IPS DF 6.9 (cell line): ENCODE results near the gene FGF10.
A peak's percentile ranks its signal among the peaks of the same experiment; 100 is the strongest.

Experiments used
- DNase-seq: peaks from one replicate; pipeline ENCODE4 v3.0.0-alpha.2; 2013; ENCODE audit warnings: low read depth, low spot score
- H3K27ac ChIP-seq: one replicate; pipeline ENCODE4 v1.5.1; 2013; ENCODE audit warnings: low read length, control low read depth
- H3K27me3 ChIP-seq: 2 replicates; pipeline ENCODE4 v1.6.1; 2013; ENCODE audit warnings: mild to moderate bottlenecking, low read length; ENCODE audit not compliant: control insufficient read depth, insufficient read depth
- H3K36me3 ChIP-seq: 2 replicates; pipeline ENCODE4 v1.6.1; 2013; ENCODE audit warnings: low read length; ENCODE audit not compliant: control insufficient read depth, insufficient read depth
- H3K4me1 ChIP-seq: 2 replicates; pipeline ENCODE4 v1.6.1; 2013; ENCODE audit warnings: low read length; ENCODE audit not compliant: control insufficient read depth, insufficient read depth
- H3K4me3 ChIP-seq: 2 replicates; pipeline ENCODE4 v1.5.1; 2013; ENCODE audit warnings: mild to moderate bottlenecking, low read length
- H3K9me3 ChIP-seq: 2 replicates; pipeline ENCODE4 v1.6.1; 2013; ENCODE audit warnings: low read length, inconsistent platforms; ENCODE audit not compliant: control insufficient read depth, insufficient read depth
- WGBS: extraction: QIAGEN DNeasy Blood & Tissue Kit; methylation state at CpG from one replicate; pipeline ENCODE4 v1.1.7; 2013; ENCODE audit warnings: mixed read lengths, missing lambda C conversion rate; ENCODE audit not compliant: insufficient read length, insufficient coverage; 5-methylcytosine and 5-hydroxymethylcytosine counted together

Gene FGF10

GRCh38 chr5:44387921-44388320 lies 1.3 kb downstream of the FGF10 start:
- Histone ChIP-seq H3K4me3 (peak overlapping the region; percentile 52; the same call in 1 of the 2 replicates), H3K9me3 (no peaks in the 10 kb centered on the region), H3K27ac (no peak overlapping the region), H3K4me1 (no peaks in the 10 kb centered on the region; the same call in 1 of the 2 replicates), H3K27me3 (peaks cover 12% of the 10 kb centered on the region; the same call in 1 of the 2 replicates), H3K36me3 (no peaks in the 10 kb centered on the region)
- no CpG with 5 or more reads among the region's 11 CpGs for WGBS
- no peak for DNase-seq

GRCh38 chr5:44387406-44387805 lies 1.8 kb downstream of the FGF10 start:
- H3K9me3 ChIP-seq = no peaks in the 10 kb centered on the region
- no peak overlapping the region for H3K4me3 ChIP-seq
- peaks cover 12% of the 10 kb centered on the region; the same call in 1 of the 2 replicates for H3K27me3 ChIP-seq
- H3K4me1 ChIP-seq = no peaks in the 10 kb centered on the region; the same call in 1 of the 2 replicates
- no peaks in the 10 kb centered on the region for H3K36me3 ChIP-seq
- DNase-seq = no peak
- no CpG with 5 or more reads among the region's 3 CpGs for WGBS
- H3K27ac ChIP-seq = no peak overlapping the region

GRCh38 chr5:44385291-44385900 lies 3.8 kb downstream of the FGF10 start:
- peaks cover 12% of the 10 kb centered on the region; the same call in 1 of the 2 replicates for H3K27me3 ChIP-seq
- no peaks in the 10 kb centered on the region; the same call in 1 of the 2 replicates for H3K4me1 ChIP-seq
- no CpG with 5 or more reads among the region's 4 CpGs for WGBS
- H3K4me3 ChIP-seq = no peak overlapping the region
- no peak overlapping the region for H3K27ac ChIP-seq
- H3K36me3 ChIP-seq = no peaks in the 10 kb centered on the region
- H3K9me3 ChIP-seq = no peaks in the 10 kb centered on the region
- DNase-seq = no peak

GRCh38 chr5:44384816-44385215 lies 4.4 kb downstream of the FGF10 start:
- WGBS = no CpG with 5 or more reads among the region's 1 CpG
- Histone ChIP-seq H3K27me3 (peaks cover 12% of the 10 kb centered on the region; the same call in 1 of the 2 replicates), H3K4me3 (no peak overlapping the region), H3K27ac (no peak overlapping the region), H3K9me3 (no peaks in the 10 kb centered on the region), H3K36me3 (no peaks in the 10 kb centered on the region), H3K4me1 (no peaks in the 10 kb centered on the region; the same call in 1 of the 2 replicates)
- DNase-seq = no peak

GRCh38 chr5:44382894-44383293 lies 6.3 kb downstream of the FGF10 start:
- Histone ChIP-seq H3K27ac (no peak overlapping the region), H3K27me3 (peaks cover 2% of the 10 kb centered on the region; the same call in 1 of the 2 replicates), H3K9me3 (no peaks in the 10 kb centered on the region), H3K4me3 (no peak overlapping the region), H3K36me3 (no peaks in the 10 kb centered on the region), H3K4me1 (no peaks in the 10 kb centered on the region; the same call in 1 of the 2 replicates)
- no peak for DNase-seq

GRCh38 chr5:44377057-44377456 lies 12.2 kb downstream of the FGF10 start:
- no peak overlapping the region for H3K27ac ChIP-seq
- H3K27me3 ChIP-seq = no peaks in the 10 kb centered on the region
- no CpG with 5 or more reads among the region's 2 CpGs for WGBS
- no peak for DNase-seq
- no peak overlapping the region for H3K4me3 ChIP-seq
- no peaks in the 10 kb centered on the region for H3K36me3 ChIP-seq
- no peaks in the 10 kb centered on the region for H3K4me1 ChIP-seq
- no peaks in the 10 kb centered on the region for H3K9me3 ChIP-seq

GRCh38 chr5:44372028-44372427 lies 17.2 kb downstream of the FGF10 start:
- no CpG with 5 or more reads among the region's 4 CpGs for WGBS
- H3K36me3 ChIP-seq = no peaks in the 10 kb centered on the region
- no peaks in the 10 kb centered on the region for H3K27me3 ChIP-seq
- H3K4me1 ChIP-seq = no peaks in the 10 kb centered on the region
- DNase-seq = no peak
- H3K9me3 ChIP-seq = no peaks in the 10 kb centered on the region
- H3K27ac ChIP-seq = no peak overlapping the region
- H3K4me3 ChIP-seq = no peak overlapping the region

- Histone ChIP-seq H3K27me3 (no peaks in the 10 kb centered on the region), H3K4me3 (no peak overlapping the region), H3K9me3 (no peaks in the 10 kb centered on the region), H3K4me1 (no peaks in the 10 kb centered on the region), H3K27ac (no peak overlapping the region), H3K36me3 (no peaks in the 10 kb centered on the region)
- WGBS = no CpG with 5 or more reads among the region's 1 CpG
- DNase-seq = no peak
Observed at GRCh38 chr5:44367203-44367602, 22.0 kb downstream of the FGF10 start.

GRCh38 chr5:44365345-44365744 lies 23.9 kb downstream of the FGF10 start:
- H3K36me3 ChIP-seq = no peaks in the 10 kb centered on the region
- no peak for DNase-seq
- no peaks in the 10 kb centered on the region for H3K9me3 ChIP-seq

GRCh38 chr5:44364097-44364496 lies 25.1 kb downstream of the FGF10 start:
- no peaks in the 10 kb centered on the region for H3K9me3 ChIP-seq
- no peaks in the 10 kb centered on the region for H3K36me3 ChIP-seq
- H3K4me1 ChIP-seq = no peaks in the 10 kb centered on the region
- no peak for DNase-seq
- no peaks in the 10 kb centered on the region for H3K27me3 ChIP-seq
- no CpG with 5 or more reads among the region's 2 CpGs for WGBS
- no peak overlapping the region for H3K4me3 ChIP-seq
- H3K27ac ChIP-seq = no peak overlapping the region

More at GRCh38 chr5:44365345-44365744, 23.9 kb downstream of the FGF10 start:
- Histone ChIP-seq H3K27me3 (no peaks in the 10 kb centered on the region), H3K4me1 (no peaks in the 10 kb centered on the region), H3K27ac (no peak overlapping the region), H3K4me3 (no peak overlapping the region)
- WGBS = no CpG with 5 or more reads among the region's 2 CpGs
